ENCODE results near the gene DNAH17. TPM values are rescaled to one million over a fixed set of nuclear protein-coding genes. Genes with fewer than 3 reads are reported as not detected.

Gene DNAH17
- total and polyA plus RNA-seq, 8 donors = 0.64 to 7.2 (median 3.6) TPM

DNA sequence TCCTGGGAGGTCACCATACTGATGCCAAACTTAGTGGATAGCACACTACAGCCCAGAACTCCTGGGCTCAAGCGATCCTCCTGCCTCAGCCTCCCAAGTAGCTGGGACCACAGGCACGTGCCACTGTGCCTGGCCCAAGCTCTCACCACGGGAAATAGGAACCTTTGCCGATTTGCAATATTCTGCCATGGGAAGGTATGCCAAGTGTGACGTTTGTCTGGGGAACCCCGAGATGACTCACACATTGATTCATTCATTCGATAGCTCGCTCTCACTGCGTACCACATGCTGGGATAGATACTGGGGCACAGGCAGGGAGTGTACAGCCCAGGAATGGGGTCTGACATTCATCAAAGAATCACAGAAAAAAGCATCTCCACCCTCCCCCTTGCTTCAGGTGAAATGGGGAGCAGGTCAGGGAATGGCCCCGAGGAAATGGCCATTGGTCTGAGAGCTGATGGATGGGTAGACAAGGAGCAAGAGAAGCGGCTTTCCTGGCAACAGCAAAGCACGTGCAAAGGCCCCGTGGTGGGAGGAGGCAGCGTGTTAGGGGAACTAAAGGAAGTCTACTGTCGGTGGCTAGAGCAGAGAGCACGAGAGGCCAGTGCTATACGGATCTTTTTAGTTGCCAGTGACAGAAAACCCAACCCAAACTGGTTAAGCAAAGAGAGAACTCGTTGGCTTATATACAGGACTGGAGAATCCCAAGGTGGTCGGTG, 44.1 kb downstream of the DNAH17 start:
- Histone ChIP-seq H3K36me3 (no peaks in the 10 kb centered on the region), H3K27ac (no peak overlapping the region), H3K9me3 (no peaks in the 10 kb centered on the region), H3K4me3 (no peak overlapping the region), H3K4me1 (peaks cover 0 to 19% of the 10 kb centered on the region in 2 donors), H3K27me3 (no peaks in the 10 kb centered on the region)
- ATAC-seq = no peak
- peak in 1 of 4 donors; percentile 53 for DNase-seq
- intact Hi-C loops (cut with DNase I) = no loop called here
- TF ChIP-seq, protein P1, sequence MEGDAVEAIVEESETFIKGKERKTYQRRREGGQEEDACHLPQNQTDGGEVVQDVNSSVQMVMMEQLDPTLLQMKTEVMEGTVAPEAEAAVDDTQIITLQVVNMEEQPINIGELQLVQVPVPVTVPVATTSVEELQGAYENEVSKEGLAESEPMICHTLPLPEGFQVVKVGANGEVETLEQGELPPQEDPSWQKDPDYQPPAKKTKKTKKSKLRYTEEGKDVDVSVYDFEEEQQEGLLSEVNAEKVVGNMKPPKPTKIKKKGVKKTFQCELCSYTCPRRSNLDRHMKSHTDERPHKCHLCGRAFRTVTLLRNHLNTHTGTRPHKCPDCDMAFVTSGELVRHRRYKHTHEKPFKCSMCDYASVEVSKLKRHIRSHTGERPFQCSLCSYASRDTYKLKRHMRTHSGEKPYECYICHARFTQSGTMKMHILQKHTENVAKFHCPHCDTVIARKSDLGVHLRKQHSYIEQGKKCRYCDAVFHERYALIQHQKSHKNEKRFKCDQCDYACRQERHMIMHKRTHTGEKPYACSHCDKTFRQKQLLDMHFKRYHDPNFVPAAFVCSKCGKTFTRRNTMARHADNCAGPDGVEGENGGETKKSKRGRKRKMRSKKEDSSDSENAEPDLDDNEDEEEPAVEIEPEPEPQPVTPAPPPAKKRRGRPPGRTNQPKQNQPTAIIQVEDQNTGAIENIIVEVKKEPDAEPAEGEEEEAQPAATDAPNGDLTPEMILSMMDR (IDR thresholded peaks at IDR 0.05) = no peak

DNA sequence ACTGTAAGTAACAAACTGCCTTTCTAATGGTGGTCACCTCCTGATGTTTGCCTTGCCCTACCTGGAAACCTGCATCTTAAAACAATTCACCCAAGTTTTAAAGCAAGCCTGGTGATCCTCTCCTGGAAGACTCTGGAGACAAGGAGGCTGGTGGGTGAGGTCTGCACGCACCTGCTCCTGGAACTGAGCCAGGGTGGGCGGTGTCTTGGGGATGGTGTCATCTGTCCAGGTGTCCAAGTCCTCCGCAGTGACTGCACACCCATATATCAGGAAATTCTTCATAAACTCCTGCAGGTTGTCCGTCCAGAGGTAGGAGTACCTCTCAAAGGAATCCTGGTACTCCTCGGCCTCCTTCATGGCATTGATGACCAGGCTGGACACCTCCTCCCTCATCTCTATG, 44.9 kb downstream of the DNAH17 start:
- Histone ChIP-seq H3K27me3 (no peaks in the 10 kb centered on the region), H3K27ac (no peak overlapping the region), H3K9me3 (no peaks in the 10 kb centered on the region), H3K4me1 (peaks cover 0 to 19% of the 10 kb centered on the region in 2 donors), H3K4me3 (no peak overlapping the region), H3K36me3 (no peaks in the 10 kb centered on the region)
- ATAC-seq (no peak), DNase-seq (peak in 1 of 4 donors; percentile 27)
- intact Hi-C loops (cut with DNase I) = no loop called here
- TF ChIP-seq, protein P1 (IDR thresholded peaks at IDR 0.05) = no peak

DNA sequence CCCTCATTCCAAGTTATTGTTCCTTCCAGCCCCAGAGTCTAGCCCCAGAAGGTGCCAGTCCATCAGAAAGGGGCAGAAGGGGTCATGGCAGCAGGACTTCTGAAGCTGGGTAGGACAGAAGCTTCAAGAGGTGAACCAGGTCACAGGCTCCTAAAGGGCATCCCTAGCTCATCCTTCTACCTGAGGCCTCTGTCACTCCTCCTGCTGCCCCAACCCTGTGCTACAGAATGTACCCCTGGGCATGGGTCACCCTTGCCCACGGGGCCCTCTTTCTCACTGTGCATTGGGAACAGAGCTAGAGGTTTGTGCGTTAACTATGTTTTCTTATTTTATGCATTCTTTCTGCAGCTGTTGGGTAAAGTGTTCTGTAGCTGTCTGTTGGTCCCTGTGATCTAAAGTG, 46.5 kb downstream of the DNAH17 start:
- TF ChIP-seq, protein P1 (IDR thresholded peaks at IDR 0.05) = no peak
- Histone ChIP-seq H3K4me1 (peaks cover 0 to 16% of the 10 kb centered on the region in 2 donors), H3K27me3 (no peaks in the 10 kb centered on the region), H3K27ac (no peak overlapping the region), H3K9me3 (no peaks in the 10 kb centered on the region), H3K4me3 (no peak overlapping the region), H3K36me3 (no peaks in the 10 kb centered on the region)
- DNase-seq (no peak), ATAC-seq (no peak)
- intact Hi-C loops (cut with DNase I) = no loop called here

DNA sequence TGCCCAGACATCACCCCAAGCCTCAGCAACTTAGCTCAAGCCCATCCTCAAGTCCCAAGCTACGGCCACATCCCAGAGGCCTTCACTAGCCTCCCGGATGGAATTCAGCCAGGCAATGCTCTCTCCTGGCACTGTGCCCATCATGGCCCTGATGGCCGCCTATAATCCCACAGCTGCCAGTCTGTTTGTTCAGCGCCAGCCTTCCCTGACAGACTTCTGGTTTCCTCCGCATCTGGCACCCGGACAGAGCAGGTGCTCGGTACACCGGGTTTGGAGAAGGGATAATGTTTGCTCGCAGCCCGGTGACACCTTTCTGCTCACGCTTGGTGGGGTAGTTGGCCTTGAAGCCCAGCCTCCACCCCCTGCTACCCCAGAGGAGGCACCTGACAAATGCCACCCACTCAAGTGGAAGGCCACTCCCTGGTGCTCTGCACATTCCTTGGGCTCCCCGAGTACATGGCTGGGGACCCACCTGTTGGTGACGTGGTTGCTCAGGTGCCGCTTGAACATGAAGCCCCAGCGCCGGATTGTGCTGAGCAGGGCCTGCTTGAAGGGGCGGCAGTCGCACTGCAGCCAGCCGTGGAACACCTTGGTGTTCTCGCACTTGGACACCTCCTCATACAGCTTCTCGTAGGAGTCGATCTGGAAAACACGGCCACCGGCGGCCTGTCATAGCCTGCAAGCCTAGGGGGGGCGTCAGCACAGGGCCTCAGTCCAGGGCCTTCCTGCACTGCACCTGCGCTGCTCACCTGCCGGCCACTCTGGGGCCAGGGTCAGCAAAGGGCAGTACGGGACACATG, 47.1 kb downstream of the DNAH17 start:
- TF ChIP-seq, protein P1 (IDR thresholded peaks at IDR 0.05) = no peak
- Histone ChIP-seq H3K9me3 (no peaks in the 10 kb centered on the region), H3K27me3 (no peaks in the 10 kb centered on the region), H3K4me3 (no peak overlapping the region), H3K27ac (no peak overlapping the region), H3K36me3 (no peaks in the 10 kb centered on the region), H3K4me1 (peaks cover 0 to 10% of the 10 kb centered on the region in 2 donors)
- DNase-seq = peak in 3 of 4 donors; percentile 56 to 82 (median 59)
- ATAC-seq = peak; percentile 70
- intact Hi-C loops (cut with DNase I) = no loop called here

DNA sequence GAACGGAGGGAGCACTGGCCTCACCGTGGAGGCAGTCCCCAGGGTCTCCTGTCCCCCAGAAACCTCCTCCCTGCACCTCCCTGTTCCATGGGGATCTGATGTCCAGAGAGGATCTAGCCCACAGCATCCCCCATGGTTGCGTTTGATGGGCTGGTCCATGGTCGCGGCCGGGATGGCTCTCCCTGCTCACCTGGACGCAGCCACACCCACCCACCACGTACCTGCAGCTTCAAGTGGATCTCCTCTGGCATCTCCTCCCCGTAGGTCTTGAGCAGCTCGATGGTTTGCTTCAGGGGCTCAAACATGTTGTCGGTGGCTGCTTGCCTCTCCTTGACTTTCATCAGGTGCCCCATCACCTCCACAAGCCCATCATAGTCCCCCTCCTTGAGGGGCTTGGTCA, 47.9 kb downstream of the DNAH17 start:
- H3K27ac ChIP-seq = no peak overlapping the region
- no peak overlapping the region for H3K4me3 ChIP-seq
- no peak for ATAC-seq

More for the DNA sequence above, 47.9 kb downstream of the DNAH17 start:
- H3K27me3 ChIP-seq = no peaks in the 10 kb centered on the region
- H3K9me3 ChIP-seq = no peaks in the 10 kb centered on the region
- TF ChIP-seq, protein P1 (IDR thresholded peaks at IDR 0.05) = no peak
- no peaks in the 10 kb centered on the region for H3K36me3 ChIP-seq
- peak in 1 of 4 donors; percentile 45 for DNase-seq
- intact Hi-C loops (cut with DNase I) = no loop called here
- peaks cover 0 to 5% of the 10 kb centered on the region in 2 donors for H3K4me1 ChIP-seq
